GM18520 (cell line): ENCODE results near the gene PAX6.

Source experiments
- ATAC-seq: cut with Tn5 transposase; IDR thresholded peaks from one replicate; pipeline ENCODE4 v1.9.1; 2021; ENCODE audit not compliant: unreplicated experiment

Gene PAX6

GRCh38 chr11:31822927-31823643, 12.0 kb upstream of the PAX6 start:
- no peak for ATAC-seq

GRCh38 chr11:31822175-31822926, 11.2 kb upstream of the PAX6 start:
- no peak for ATAC-seq

- ATAC-seq = no peak
Measured at GRCh38 chr11:31821766-31822165, 10.6 kb upstream of the PAX6 start.

GRCh38 chr11:31821235-31821764, 10.2 kb upstream of the PAX6 start:
- no peak for ATAC-seq

GRCh38 chr11:31820438-31820818, 9.3 kb upstream of the PAX6 start:
- ATAC-seq = no peak

- no peak for ATAC-seq
Measured at GRCh38 chr11:31819621-31820437, 8.7 kb upstream of the PAX6 start.

GRCh38 chr11:31818874-31819331, 7.8 kb upstream of the PAX6 start:
- no peak for ATAC-seq

- ATAC-seq = no peak
Measured at GRCh38 chr11:31818425-31818755, 7.3 kb upstream of the PAX6 start.

DNA sequence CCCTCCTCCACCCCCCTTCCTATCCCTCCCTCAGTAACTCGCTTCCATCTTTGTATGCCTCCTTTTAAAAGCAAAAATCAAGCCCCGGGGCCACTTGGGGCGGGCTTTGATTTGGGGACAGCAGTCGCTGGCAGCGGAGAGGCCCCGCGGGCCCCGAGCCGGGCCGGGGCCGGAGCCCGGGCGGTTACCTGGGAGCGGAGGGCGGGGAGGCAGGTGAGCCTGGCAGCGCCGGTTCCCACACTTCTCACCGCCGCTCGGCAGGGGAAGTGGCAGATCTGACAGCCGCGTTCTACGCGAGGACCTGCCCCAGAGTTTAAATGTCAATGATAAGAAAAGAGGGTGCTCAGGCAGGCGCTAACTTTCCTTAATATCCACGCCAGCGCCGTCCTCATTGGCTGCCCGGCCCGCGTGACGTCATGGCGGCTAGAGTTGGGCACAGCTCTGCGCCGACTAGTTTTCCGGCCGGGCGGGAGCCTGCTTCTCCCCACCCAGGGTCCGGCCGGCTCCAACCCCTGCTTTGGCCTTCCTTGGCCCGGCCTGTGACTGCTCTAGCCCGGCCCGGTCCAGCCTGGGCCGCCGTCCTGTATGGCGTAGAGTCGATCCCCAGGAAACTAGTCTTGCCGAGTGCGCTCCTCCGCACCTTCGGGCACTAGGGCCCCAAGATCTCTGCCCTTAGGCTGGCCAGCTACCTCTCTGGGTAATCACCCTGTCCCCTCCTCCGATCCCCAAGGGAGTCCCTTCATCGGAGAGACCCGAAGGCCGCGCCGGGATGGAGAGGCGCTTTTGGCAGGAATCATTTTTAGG, 6.7 kb upstream of the PAX6 start:
- no peak for ATAC-seq

DNA sequence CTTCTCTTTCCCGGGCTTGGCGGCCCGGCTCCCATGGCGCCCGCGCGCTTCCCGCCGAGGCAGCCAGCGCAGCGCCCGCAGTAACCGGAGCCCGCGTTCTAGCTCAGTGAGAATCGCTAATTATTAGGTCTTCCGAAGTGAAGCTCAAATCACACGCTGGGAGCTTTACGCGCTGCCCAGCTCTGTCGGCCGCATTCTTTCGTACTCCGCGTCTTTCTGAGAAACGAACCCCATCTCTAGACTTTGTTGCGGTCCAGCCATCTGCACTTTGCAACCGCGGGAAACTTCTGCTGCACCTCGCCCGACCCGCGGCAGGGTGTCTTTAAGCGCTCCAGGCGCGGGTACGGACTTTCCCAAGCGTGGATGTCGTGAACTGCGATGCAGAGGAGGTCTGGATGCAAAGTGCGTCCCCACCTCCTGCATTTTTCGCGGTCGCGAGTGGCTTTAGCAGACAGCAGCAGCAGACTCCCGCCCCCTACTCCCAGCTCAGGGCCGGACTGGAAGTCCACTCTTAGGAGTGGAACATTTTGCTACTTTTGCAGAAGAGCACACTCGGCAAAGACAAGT, 6.0 kb upstream of the PAX6 start:
- ATAC-seq = no peak

DNA sequence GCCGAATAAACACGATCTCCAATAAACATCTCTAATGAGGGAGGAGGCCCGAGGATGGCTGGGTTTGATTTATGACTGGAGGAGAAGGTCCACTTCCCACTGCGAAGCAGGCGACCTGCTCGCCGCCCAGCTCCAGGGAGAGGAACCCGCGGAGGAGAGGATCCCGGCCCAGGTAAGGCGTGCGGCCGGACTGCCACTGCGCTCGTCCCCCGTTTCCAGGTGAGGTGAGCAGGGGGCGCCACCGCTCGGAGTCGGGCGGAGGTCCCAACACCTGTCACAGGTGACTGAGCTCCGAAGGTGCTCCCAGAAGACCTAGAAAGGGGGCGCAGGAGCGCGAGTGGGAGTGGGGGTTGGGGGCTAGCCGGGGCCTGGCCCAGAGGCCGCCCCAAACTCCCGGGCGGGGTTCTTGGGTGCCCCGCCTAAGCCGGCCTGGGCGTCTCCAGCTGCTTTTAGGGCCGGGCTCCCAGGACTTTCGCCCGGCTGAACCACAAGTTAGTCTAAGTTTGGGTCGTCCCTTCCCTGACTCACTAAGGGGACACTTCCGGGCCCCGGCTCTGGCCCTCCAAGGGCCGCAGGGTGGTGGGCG, 5.4 kb upstream of the PAX6 start:
- ATAC-seq = no peak

GRCh38 chr11:31815711-31816467, 4.8 kb upstream of the PAX6 start:
- ATAC-seq = no peak

GRCh38 chr11:31814176-31814868, 3.2 kb upstream of the PAX6 start:
- no peak for ATAC-seq

DNA sequence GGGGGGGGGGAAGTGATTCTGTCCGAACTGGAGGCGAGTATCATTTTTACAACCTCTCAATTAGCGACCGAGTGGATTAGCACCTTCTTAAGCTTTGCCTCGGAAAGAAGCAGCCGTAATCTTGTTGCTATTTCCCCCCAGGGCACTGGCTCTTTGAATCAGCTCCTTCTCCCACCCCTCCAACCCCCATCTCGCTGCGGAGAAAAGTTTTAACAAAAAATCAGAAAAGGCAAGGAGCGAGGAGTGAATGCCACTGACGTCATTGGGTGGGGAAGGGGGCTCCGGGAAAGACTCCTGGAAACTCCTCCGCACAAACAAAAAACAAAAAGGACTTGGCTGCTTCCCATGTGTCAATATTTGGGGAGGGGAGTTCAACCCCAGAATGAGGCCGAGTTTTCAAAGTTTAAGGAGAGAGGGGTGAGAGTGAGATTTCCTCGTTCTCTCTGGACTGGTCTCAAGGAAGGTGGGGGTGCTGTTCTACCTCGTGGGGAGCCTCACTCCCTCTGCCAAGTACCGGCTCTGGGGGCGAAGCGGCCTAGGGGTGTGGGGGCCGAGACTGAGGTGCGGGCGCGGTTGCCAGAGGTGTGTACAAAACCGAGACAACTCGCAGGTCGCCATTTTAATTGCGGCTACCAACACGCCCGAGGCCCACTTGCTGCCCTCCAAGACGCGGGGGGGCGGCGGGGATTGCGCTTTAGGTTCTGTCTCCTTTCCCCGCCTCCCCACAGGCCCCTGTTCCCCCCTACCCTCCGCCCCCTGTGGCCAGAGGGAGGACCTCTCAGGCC, 2.5 kb upstream of the PAX6 start:
- no peak for ATAC-seq

DNA sequence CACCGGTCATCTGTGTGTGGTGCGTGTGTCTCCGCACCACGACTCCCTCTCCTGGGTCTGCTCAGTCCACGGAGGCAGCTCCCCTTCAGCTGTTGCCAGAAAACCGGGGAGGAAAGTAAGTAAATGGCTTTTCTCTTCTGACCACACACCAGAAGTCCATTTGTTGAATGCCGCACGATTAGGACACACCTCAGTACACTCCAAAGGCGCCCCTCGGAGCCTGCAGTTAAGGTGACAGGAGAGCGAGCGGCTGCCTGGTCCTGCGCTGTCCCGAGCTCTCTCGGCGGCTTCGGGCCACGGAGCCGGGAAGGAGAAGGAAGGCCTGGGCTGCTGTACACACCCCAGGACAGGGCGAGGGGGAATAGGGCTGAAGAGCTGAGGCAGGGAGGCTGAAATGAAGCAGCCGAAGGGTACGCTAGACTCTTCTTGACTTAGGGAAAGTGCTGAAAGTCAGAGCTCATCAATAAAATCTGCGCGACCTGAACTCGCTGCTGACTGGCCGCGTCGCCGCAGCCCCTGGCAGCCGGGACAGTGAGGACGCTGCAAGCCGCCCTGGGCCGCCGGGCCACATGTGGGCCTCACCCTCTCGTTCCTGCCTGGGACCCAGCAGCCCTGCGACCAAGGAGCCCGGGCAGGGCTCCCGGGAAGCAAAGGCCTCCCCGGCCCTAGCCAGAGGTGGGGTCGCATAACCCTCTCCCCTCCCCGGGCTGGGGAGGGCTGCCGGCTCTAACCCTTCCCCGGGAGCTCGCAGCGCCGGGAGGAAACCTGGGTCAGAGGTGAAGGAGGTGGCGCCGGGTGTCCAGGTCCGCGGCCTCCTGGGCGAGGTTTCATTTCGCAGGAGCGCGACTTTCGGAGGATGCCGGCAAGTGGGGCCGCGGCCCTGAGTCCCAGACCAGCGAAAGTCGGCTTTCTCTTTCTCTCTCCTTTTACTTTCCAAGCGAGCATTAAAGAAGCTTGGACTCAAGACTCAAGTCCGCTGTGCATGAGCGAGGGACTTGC, 1.6 kb upstream of the PAX6 start:
- ATAC-seq = no peak

DNA sequence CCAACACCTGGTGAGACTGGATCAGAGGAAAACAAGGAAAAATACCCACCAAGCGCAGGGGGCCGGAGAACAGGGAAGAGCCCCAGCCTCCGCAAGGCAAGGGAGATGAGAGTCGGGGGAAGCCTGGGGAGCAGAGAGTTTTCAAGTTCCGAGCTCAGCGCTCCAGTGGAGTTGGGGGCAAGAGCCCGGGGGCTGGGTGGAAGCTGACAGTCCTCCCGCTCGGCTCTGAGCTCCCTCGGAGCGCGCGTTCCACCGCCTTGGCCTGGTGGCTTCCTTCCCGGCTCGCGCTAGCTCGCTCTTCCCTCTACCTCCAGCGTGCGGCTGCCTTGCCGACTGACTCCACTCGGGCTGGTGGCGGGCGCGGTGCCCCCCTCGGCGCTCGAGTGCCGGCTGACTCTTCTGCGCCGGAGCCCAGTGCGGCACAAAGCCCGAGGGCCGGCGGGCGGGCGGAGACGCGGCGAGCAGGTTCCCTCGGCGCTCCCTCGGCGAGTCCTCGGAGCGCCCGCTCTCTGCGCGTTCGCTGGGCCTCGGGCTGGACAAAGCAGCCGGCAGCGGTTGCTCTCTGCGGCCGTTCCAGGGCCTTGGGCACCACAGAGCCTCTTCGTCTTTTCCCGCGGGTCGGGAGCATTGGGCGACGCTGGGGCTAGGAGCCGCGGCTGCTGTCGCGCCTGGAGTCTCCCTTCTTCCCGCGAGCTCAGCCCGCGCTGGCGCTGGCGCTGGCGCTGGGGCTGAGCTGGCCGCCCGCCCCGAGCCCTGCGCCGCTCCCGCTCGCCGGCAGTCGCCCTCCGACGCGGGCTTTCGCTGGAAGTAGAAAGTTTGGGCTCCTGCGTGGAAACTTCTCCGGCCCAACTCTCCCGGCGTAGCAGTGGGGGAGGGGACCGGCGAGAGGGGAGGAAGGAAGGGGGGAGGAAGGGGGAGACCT, 1.0 kb downstream of the PAX6 start:
- ATAC-seq = no peak
